ENCODE results near the gene TRA2A. TPM values are rescaled to one million over a fixed set of nuclear protein-coding genes. Genes with fewer than 3 reads are reported as not detected.

The TRA2A gene
- total RNA-seq, 1 donor from 2014 or later, result 162 TPM

DNA sequence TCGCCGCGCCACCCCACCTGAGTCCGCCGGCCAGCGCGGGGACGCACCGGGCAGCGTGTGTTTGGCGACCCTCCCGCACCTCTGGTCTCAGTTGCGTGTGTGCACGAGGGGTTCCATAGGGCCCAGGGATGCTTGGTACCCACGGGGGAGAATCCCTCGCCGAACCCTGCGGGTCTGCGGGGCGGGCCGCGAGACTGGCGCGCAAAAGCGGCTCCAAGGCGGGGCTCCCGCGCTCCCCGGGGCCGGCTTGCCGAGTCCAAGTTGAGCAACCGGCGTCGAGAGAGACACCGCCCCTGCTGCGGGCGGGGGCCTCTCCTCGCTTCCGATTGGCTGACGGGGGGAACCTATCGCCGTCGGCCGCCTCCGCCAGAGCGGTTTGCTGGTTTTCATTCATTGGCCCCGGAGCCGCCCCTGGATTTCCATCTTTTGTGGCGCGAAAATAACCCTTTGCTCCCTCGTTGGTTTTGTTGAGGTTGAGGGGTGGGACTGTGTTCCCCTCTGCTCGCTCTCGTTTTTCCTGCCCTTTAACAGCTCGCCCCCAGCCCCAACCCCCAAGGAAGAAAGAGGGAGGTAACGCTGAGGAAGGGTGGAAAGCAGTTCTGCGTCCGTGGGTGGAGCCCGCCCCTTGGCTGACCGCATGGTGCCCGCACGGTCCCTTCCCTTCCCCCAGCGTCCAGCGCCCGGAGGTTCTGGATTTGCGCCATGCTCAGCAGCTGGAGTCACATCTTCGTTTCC lies 57.5 kb downstream of the TRA2A start:
- H3K4me3 Mint-ChIP-seq, result peak overlapping the region; percentile 89
- peak overlapping the region; percentile 95 for H3K27ac Mint-ChIP-seq
- TF ChIP-seq, protein P1, sequence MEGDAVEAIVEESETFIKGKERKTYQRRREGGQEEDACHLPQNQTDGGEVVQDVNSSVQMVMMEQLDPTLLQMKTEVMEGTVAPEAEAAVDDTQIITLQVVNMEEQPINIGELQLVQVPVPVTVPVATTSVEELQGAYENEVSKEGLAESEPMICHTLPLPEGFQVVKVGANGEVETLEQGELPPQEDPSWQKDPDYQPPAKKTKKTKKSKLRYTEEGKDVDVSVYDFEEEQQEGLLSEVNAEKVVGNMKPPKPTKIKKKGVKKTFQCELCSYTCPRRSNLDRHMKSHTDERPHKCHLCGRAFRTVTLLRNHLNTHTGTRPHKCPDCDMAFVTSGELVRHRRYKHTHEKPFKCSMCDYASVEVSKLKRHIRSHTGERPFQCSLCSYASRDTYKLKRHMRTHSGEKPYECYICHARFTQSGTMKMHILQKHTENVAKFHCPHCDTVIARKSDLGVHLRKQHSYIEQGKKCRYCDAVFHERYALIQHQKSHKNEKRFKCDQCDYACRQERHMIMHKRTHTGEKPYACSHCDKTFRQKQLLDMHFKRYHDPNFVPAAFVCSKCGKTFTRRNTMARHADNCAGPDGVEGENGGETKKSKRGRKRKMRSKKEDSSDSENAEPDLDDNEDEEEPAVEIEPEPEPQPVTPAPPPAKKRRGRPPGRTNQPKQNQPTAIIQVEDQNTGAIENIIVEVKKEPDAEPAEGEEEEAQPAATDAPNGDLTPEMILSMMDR (IDR thresholded peaks at IDR 0.05; ENCODE audit: unreplicated experiment), result no peak
- H3K4me1 Mint-ChIP-seq, result peaks cover 41% of the 10 kb centered on the region
- no peaks in the 10 kb centered on the region for H3K9me3 Mint-ChIP-seq
- no peaks in the 10 kb centered on the region for H3K36me3 Mint-ChIP-seq
- no peaks in the 10 kb centered on the region for H3K27me3 Mint-ChIP-seq (ENCODE audit: low read depth)
- DNase-seq (ENCODE audit: low spot score in 2 of 2, unreplicated experiment in 2 of 2), result peak; percentile 94 to 96

DNA sequence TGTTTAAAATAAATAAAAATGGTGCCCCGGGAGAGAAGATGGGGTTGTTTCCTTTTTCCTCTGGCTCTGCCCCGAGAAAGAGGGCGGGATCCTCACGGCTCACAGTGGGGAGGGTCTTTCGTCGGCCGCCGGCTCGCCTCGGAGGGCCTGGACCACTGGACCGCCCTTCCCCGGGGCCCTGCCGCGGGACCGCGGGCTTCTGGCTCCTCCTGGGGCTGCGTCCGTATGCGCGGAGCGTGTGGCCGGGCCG lies 58.0 kb downstream of the TRA2A start:
- peaks cover 39% of the 10 kb centered on the region for H3K4me1 Mint-ChIP-seq
- H3K27me3 Mint-ChIP-seq (ENCODE audit: low read depth), result no peaks in the 10 kb centered on the region
- DNase-seq (ENCODE audit: low spot score in 2 of 2, unreplicated experiment in 2 of 2), result no peak
- no peaks in the 10 kb centered on the region for H3K36me3 Mint-ChIP-seq
- H3K4me3 Mint-ChIP-seq, result peak overlapping the region; percentile 89
- peak overlapping the region; percentile 93 for H3K27ac Mint-ChIP-seq
- H3K9me3 Mint-ChIP-seq, result no peaks in the 10 kb centered on the region
- TF ChIP-seq, protein P1 (IDR thresholded peaks at IDR 0.05; ENCODE audit: unreplicated experiment), result no peak

DNA sequence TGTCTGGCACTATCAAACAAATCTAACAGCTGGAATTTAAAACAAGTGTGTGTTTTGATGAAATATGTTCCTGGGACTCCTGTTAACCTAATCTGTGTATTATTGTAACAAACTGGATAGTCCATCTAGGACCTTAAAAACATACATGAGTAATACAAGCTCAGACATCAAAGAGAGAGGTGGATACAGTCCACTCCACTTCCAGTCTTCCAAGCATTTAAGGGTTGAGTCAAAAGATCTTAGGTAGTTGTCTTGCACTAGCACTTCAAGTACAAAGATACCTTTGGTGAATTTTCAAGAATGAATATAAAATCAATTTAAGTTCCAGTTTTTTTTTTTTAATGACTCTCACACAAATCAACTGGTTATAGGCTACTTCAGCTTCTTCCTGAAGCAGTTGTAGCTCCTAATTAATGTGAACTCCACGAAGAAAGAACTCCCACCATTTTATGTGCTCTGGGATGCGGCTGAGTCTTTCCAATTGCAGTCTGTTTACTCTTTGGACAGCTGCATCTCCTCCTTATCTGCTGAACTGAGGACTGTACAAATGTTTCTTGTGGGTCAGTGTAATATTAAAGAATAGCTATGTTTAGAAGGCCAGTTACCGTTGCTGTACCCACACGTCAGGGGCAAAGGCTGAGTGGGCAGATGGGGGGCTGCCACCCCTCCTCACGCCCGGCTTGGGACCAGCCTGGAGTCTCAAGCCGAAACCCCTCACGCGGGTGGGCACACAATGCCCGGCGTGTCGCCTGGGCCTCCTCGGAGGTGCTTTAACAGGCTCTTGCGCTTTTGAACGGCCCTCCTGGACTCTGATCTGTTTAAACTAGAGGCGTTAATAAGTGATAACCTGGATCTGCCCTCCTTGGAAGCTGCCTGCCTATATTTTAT lies 58.6 kb downstream of the TRA2A start:
- peak overlapping the region; percentile 89 for H3K4me3 Mint-ChIP-seq
- peaks cover 36% of the 10 kb centered on the region for H3K4me1 Mint-ChIP-seq
- H3K36me3 Mint-ChIP-seq, result no peaks in the 10 kb centered on the region
- DNase-seq (ENCODE audit: low spot score in 2 of 2, unreplicated experiment in 2 of 2), result no peak
- H3K27ac Mint-ChIP-seq, result peak overlapping the region; percentile 93
- H3K9me3 Mint-ChIP-seq, result no peaks in the 10 kb centered on the region
- no peaks in the 10 kb centered on the region for H3K27me3 Mint-ChIP-seq (ENCODE audit: low read depth)
- TF ChIP-seq, protein P1 (IDR thresholded peaks at IDR 0.05; ENCODE audit: unreplicated experiment), result no peak

DNA sequence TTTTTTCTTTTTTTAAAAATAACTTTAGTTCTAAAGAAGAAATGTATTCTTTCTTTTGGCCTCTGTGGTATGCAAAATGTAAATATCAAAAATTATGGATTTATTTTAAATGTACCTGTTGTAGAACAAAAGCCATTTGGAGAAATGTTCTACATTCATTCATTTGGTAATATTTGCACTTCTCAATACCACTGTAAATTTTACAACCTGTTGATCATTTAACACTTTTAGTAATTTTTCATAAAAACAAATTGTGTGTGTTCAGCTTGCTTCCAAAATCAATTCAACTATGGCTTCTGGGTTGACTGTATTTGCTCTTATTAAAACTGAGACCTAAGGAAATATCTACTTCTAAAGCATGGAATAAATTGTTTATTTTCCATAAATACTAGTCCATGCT lies 59.2 kb downstream of the TRA2A start:
- no peaks in the 10 kb centered on the region for H3K27me3 Mint-ChIP-seq (ENCODE audit: low read depth)
- DNase-seq (ENCODE audit: low spot score in 2 of 2, unreplicated experiment in 2 of 2), result no peak
- TF ChIP-seq, protein P1 (IDR thresholded peaks at IDR 0.05; ENCODE audit: unreplicated experiment), result no peak
- H3K4me1 Mint-ChIP-seq, result peaks cover 40% of the 10 kb centered on the region
- peak overlapping the region; percentile 89 for H3K4me3 Mint-ChIP-seq
- H3K36me3 Mint-ChIP-seq, result no peaks in the 10 kb centered on the region
- no peaks in the 10 kb centered on the region for H3K9me3 Mint-ChIP-seq
- peak overlapping the region; percentile 93 for H3K27ac Mint-ChIP-seq

DNA sequence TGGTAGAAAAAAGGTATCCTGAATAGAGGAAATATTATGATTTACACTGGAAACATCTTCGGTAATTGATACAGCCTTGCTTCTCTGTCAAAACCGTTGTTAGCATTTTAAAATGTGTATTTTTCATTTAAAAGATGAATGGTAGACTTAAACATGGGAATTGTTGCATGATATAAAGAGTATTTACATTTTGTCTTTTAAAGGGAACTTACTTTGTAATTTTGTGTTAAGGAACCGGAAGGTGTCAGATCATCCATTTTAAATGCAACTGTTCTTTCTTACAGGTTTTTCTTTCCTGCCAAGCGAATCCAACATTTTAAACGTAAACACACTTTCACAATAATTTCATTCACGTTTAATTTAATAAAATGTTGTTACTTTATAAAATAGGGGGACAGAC lies 59.7 kb downstream of the TRA2A start:
- peaks cover 41% of the 10 kb centered on the region for H3K4me1 Mint-ChIP-seq
- no peaks in the 10 kb centered on the region for H3K9me3 Mint-ChIP-seq
- no peak for DNase-seq (ENCODE audit: low spot score in 2 of 2, unreplicated experiment in 2 of 2)
- H3K36me3 Mint-ChIP-seq, result no peaks in the 10 kb centered on the region
- peak overlapping the region; percentile 100 for H3K27ac Mint-ChIP-seq
- peak overlapping the region; percentile 84 for H3K4me3 Mint-ChIP-seq
- TF ChIP-seq, protein P1 (IDR thresholded peaks at IDR 0.05; ENCODE audit: unreplicated experiment), result no peak
- no peaks in the 10 kb centered on the region for H3K27me3 Mint-ChIP-seq (ENCODE audit: low read depth)
